HCT116 (cell line): ENCODE measurements around the gene SLC12A3.

Source experiments
- ATF3 ChIP-seq: IDR thresholded peaks from 2 replicates; pipeline ENCODE4 v1.6.1; 2012
- POLR2AphosphoS5 ChIP-seq: IDR thresholded peaks from 2 replicates; pipeline ENCODE4 v1.6.1; 2011; ENCODE audit warnings: mild to moderate bottlenecking, low read depth, low read length, moderate library complexity
- REST ChIP-seq: IDR thresholded peaks from 2 replicates; pipeline ENCODE4 v1.6.1; 2012; ENCODE audit warnings: low read depth
- TF ChIP-seq, protein P1 (sequence below), 3 experiments: fragments of 200-600 bp in 1 of 3; sonication (generic) in 1 of 3; IDR thresholded peaks in 2 of 3; conservative IDR thresholded peaks in 1 of 3; 2 replicates each; pipeline ENCODE4 v1.5.1; 2012 to 2017; ENCODE audit warnings: low read depth in 2 of 3, low read length in 2 of 3, antibody characterized with exemption in 1 of 3, borderline replicate concordance in 1 of 3, control low read depth in 1 of 3, mild to moderate bottlenecking in 1 of 3, mixed read lengths in 1 of 3, mixed run types in 1 of 3, moderate library complexity in 1 of 3; ENCODE audit not compliant: insufficient read depth in 1 of 3

GRCh38 chr16:56815721-56816120 lies 49.3 kb upstream of the SLC12A3 start:
- TF ChIP-seq POLR2AphosphoS5 (no peak), ATF3 (no peak), REST (no peak)
- TF ChIP-seq, protein P1, sequence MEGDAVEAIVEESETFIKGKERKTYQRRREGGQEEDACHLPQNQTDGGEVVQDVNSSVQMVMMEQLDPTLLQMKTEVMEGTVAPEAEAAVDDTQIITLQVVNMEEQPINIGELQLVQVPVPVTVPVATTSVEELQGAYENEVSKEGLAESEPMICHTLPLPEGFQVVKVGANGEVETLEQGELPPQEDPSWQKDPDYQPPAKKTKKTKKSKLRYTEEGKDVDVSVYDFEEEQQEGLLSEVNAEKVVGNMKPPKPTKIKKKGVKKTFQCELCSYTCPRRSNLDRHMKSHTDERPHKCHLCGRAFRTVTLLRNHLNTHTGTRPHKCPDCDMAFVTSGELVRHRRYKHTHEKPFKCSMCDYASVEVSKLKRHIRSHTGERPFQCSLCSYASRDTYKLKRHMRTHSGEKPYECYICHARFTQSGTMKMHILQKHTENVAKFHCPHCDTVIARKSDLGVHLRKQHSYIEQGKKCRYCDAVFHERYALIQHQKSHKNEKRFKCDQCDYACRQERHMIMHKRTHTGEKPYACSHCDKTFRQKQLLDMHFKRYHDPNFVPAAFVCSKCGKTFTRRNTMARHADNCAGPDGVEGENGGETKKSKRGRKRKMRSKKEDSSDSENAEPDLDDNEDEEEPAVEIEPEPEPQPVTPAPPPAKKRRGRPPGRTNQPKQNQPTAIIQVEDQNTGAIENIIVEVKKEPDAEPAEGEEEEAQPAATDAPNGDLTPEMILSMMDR (IDR thresholded peaks at IDR 0.05 in 2 of 3, conservative IDR thresholded peaks at IDR 0.05 in 1 of 3; ENCODE audit: borderline replicate concordance in 1 of 3, insufficient read depth in 1 of 3, low read depth in 2 of 3, low read length in 2 of 3), result no peak
